ENCODE results near the gene ZNRD2. TPM values are rescaled to one million over a fixed set of nuclear protein-coding genes. Genes with fewer than 3 reads are reported as not detected.

Gene ZNRD2
- total RNA-seq, 1 experiment from 2014 or later = 45.8 TPM

GRCh38 chr11:65609665-65610064 lies 39.4 kb downstream of the ZNRD2 start:
- Mint-ChIP-seq H3K27me3 (ENCODE audit: low read depth) (no peaks in the 10 kb centered on the region; the same call in 1 of the 2 replicates), H3K36me3 (ENCODE audit: insufficient read depth in 1 of 3, low read depth in 3 of 3) (peaks cover 10 to 46% (median 45%) of the 10 kb centered on the region in 3 experiments; a peak in 6 of 7 replicates), H3K4me3 (no peak overlapping the region), H3K4me1 (peaks cover 16 to 33% of the 10 kb centered on the region in 2 experiments), H3K27ac (no peak overlapping the region), H3K9me3 (no peaks in the 10 kb centered on the region)
- no peak overlapping the region for H3K4me2 ChIP-seq (ENCODE audit: insufficient read depth, insufficient read length, low read length)
- no CpG with 5 or more reads among the region's 5 CpGs for WGBS (ENCODE audit: extremely low coverage, insufficient read length, low lambda C conversion rate)
- no peak overlapping the region for H2BK120ac ChIP-seq (ENCODE audit: low read depth, low read length, poor library complexity, severe bottlenecking)
- no peak overlapping the region for H3K56ac ChIP-seq (ENCODE audit: insufficient read length, low read depth, low read length)
- TF ChIP-seq, protein P1, sequence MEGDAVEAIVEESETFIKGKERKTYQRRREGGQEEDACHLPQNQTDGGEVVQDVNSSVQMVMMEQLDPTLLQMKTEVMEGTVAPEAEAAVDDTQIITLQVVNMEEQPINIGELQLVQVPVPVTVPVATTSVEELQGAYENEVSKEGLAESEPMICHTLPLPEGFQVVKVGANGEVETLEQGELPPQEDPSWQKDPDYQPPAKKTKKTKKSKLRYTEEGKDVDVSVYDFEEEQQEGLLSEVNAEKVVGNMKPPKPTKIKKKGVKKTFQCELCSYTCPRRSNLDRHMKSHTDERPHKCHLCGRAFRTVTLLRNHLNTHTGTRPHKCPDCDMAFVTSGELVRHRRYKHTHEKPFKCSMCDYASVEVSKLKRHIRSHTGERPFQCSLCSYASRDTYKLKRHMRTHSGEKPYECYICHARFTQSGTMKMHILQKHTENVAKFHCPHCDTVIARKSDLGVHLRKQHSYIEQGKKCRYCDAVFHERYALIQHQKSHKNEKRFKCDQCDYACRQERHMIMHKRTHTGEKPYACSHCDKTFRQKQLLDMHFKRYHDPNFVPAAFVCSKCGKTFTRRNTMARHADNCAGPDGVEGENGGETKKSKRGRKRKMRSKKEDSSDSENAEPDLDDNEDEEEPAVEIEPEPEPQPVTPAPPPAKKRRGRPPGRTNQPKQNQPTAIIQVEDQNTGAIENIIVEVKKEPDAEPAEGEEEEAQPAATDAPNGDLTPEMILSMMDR (conservative IDR thresholded peaks at IDR 0.05) = no peak
- H2BK15ac ChIP-seq (ENCODE audit: low read depth, low read length) = no peak overlapping the region
- H4K91ac ChIP-seq (ENCODE audit: insufficient read length, low read depth, low read length) = no peak overlapping the region
- no peak overlapping the region for H3K18ac ChIP-seq (ENCODE audit: insufficient read length, low read depth, low read length)
- H2BK5ac ChIP-seq (ENCODE audit: insufficient read length, low read length) = no peak overlapping the region
- H2AK5ac ChIP-seq (ENCODE audit: insufficient read length, low read length) = no peak overlapping the region
- no peak overlapping the region for H3K14ac ChIP-seq (ENCODE audit: insufficient read depth, low read length)
- DNase-seq = no peak
- peaks cover 16% of the 10 kb centered on the region for H3K23me2 ChIP-seq (ENCODE audit: insufficient read length, low read depth, low read length, poor library complexity, severe bottlenecking)
- H2AFZ ChIP-seq (ENCODE audit: low read length) = no peak overlapping the region
- H3K9ac ChIP-seq (ENCODE audit: extremely low read depth, insufficient read length, low read length) = no peak overlapping the region
- H3K23ac ChIP-seq (ENCODE audit: insufficient read length, low read depth, low read length) = no peak overlapping the region
- no peaks in the 10 kb centered on the region; the same call in 1 of the 2 replicates for H3K4me1 ChIP-seq (ENCODE audit: insufficient read depth, low read length)
- no peak overlapping the region for H3K27ac ChIP-seq (ENCODE audit: insufficient read length, low read depth, low read length)
- H3K4ac ChIP-seq (ENCODE audit: low read depth, low read length) = no peak overlapping the region
- no peaks in the 10 kb centered on the region for H3K9me3 ChIP-seq (ENCODE audit: control insufficient read depth, low read depth, low read length)
- H4K8ac ChIP-seq (replicated peaks; ENCODE audit: insufficient read length, low read depth, low read length) = no peak overlapping the region
- no peak overlapping the region for H2BK12ac ChIP-seq (ENCODE audit: insufficient read length, low read depth, low read length)
- no peaks in the 10 kb centered on the region for H4K20me1 ChIP-seq (ENCODE audit: control insufficient read depth, insufficient read depth, insufficient read length)
- H3K79me2 ChIP-seq (ENCODE audit: insufficient read depth, low read length) = no peaks in the 10 kb centered on the region; the same call in 1 of the 2 replicates
- no peak overlapping the region for H3T11ph ChIP-seq (ENCODE audit: low read length)
- peaks cover 3% of the 10 kb centered on the region for H3K79me1 ChIP-seq (ENCODE audit: insufficient read depth, low read depth, low read length, poor library complexity, severe bottlenecking)
- H4K5ac ChIP-seq (ENCODE audit: insufficient read length, low read depth, low read length) = no peak overlapping the region
- no peak overlapping the region for H2BK20ac ChIP-seq (ENCODE audit: low read depth, low read length, poor library complexity, severe bottlenecking)
- no peaks in the 10 kb centered on the region for H3K27me3 ChIP-seq (ENCODE audit: insufficient read depth, low read length)

Measured in H9 (cell line).